Right lobe of liver (tissue), 6 donors: ENCODE data around the gene CALML5. TPM values are rescaled to one million over a fixed set of nuclear protein-coding genes. Genes with fewer than 3 reads are reported as not detected.

Source experiments
- ATAC-seq, 4 donors: fragments of 200-7000 bp; cut with Tn5 transposase; one replicate each; pipeline ENCODE4 v1.9.1; 2020; ENCODE audit warnings: mild to moderate bottlenecking in 4 of 4, moderate library complexity in 4 of 4
- DNase-seq, 3 donors: peaks; one replicate each; pipeline ENCODE4 v3.0.0-alpha.2; 2020
- H3K27ac ChIP-seq, 3 donors: fragments of 200-600 bp; one replicate each; pipeline ENCODE4 v1.8.0; 2022
- H3K27me3 ChIP-seq, 2 donors: fragments of 200-600 bp; one replicate each; pipeline ENCODE4 v1.8.0; 2022
- H3K36me3 ChIP-seq, 4 donors: fragments of 200-600 bp; sonication (generic) in 1 of 4; one replicate each; pipeline versions ENCODE4 v1.5.1 to v1.8.0; 2017 to 2022; ENCODE audit warnings: control low read depth in 1 of 4
- H3K4me1 ChIP-seq, 4 donors: fragments of 200-600 bp; sonication (generic) in 1 of 4; one replicate each; pipeline versions ENCODE4 v1.5.1 to v1.8.0; 2017 to 2022; ENCODE audit warnings: control low read depth in 1 of 4
- H3K4me3 ChIP-seq, 3 donors: fragments of 200-600 bp; one replicate each; pipeline ENCODE4 v1.8.0; 2022
- H3K9me3 ChIP-seq, 4 donors: fragments of 200-600 bp; sonication (generic) in 1 of 4; one replicate each; pipeline versions ENCODE4 v1.5.1 to v1.8.0; 2017 to 2022; ENCODE audit warnings: control low read depth in 1 of 4
- POLR2A ChIP-seq: fragments of 450-650 bp; IDR thresholded peaks from one replicate; pipeline ENCODE4 v1.6.1; 2017; ENCODE audit warnings: antibody characterized with exemption, mild to moderate bottlenecking
- WGBS: methylation state at CpG from one replicate; pipeline ENCODE4 v1.1.6; 2018; ENCODE audit warnings: low coverage, low lambda C conversion rate; ENCODE audit not compliant: insufficient coverage; ENCODE audit errors: missing lambda C conversion rate; 5-methylcytosine and 5-hydroxymethylcytosine counted together
- intact Hi-C, 2 donors: fragments of 100-400 bp; cut with DNase I; formaldehyde crosslinking; loops; one replicate each; pipeline versions ENCODE4 v1.11.2 to v1.14.1; 2022
- total RNA-seq, 6 experiments: library from RNA; depleted of rRNA in 2 of 6; stranded (reverse); fragments of >200 nt in 2 of 6; fragmentation: NEBNext Ultra II Directional in 3 of 6; extraction: Animal tissue kit (Norgen Biotek cat#: 25700) in 3 of 6; gene quantifications; one replicate each; pipeline versions ENCODE4 v1.1.0 to v1.2.4, GENCODE V29; 2016 to 2023
- TF ChIP-seq, protein P1 (sequence below), 4 donors: fragments of 200-600 bp in 3 of 4; fragments of 450-650 bp in 1 of 4; IDR thresholded peaks; one replicate each; pipeline versions ENCODE4 v1.5.1 to v1.8.0; 2016 to 2022; ENCODE audit warnings: antibody characterized with exemption in 4 of 4, mild to moderate bottlenecking in 2 of 4
- donor health status: DM: no; HTN: yes; CAD: no.
- donor health status: DM: no; HTN: no; CAD: no.
- donor health status: DM: no; HTN: no; CAD: no.
- donor health status: DM: no; HTN: yes; CAD: no.
- donor health status: DM: no; HTN: yes; CAD: no.

CALML5 gene
- total RNA-seq, 6 experiments from 2014 or later = not detected

DNA sequence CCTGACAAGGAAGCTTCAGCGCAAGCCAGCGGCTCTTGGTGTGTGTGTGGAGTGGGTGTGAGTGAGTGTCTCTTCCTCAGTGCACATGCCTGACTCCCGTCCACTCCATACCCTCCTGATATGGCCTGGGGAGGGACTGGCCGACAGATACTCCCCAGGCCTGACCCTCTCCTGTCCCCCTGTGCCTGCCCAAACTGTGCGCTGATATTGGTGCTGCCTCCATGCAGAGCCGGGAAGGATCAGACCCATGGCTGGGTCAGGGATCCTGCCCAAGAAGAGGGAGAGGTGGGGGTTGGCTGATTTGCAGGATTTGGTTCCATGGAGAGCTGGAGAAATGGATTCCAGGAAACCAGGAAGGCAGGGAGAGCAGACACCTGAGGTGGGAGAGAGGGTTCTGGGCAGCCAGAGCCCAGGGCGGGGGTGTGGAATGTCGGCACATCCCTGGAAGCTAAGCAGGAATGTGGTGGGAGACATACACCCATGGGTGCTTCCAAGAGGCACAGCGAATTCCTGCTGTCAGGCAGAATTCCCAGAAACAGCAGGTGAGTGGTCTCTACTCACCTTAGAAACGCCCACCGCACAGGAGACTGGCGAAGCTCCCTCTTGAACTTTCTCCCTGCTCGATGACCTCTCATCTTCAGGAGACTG, 6.3 kb downstream of the CALML5 start:
- Histone ChIP-seq H3K27ac (no peak overlapping the region), H3K4me1 (no peaks in the 10 kb centered on the region), H3K4me3 (no peak overlapping the region), H3K27me3 (no peaks in the 10 kb centered on the region), H3K36me3 (no peaks in the 10 kb centered on the region), H3K9me3 (no peaks in the 10 kb centered on the region)
- peak in 1 of 3 donors; percentile 29 for DNase-seq
- no peak for ATAC-seq
- WGBS = 81% methylated on average over 3 of the region's 13 CpGs
- intact Hi-C loops = no loop called here
- TF ChIP-seq, protein P1, sequence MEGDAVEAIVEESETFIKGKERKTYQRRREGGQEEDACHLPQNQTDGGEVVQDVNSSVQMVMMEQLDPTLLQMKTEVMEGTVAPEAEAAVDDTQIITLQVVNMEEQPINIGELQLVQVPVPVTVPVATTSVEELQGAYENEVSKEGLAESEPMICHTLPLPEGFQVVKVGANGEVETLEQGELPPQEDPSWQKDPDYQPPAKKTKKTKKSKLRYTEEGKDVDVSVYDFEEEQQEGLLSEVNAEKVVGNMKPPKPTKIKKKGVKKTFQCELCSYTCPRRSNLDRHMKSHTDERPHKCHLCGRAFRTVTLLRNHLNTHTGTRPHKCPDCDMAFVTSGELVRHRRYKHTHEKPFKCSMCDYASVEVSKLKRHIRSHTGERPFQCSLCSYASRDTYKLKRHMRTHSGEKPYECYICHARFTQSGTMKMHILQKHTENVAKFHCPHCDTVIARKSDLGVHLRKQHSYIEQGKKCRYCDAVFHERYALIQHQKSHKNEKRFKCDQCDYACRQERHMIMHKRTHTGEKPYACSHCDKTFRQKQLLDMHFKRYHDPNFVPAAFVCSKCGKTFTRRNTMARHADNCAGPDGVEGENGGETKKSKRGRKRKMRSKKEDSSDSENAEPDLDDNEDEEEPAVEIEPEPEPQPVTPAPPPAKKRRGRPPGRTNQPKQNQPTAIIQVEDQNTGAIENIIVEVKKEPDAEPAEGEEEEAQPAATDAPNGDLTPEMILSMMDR (IDR thresholded peaks at IDR 0.05) = no peak
- no peak for TF ChIP-seq POLR2A

DNA sequence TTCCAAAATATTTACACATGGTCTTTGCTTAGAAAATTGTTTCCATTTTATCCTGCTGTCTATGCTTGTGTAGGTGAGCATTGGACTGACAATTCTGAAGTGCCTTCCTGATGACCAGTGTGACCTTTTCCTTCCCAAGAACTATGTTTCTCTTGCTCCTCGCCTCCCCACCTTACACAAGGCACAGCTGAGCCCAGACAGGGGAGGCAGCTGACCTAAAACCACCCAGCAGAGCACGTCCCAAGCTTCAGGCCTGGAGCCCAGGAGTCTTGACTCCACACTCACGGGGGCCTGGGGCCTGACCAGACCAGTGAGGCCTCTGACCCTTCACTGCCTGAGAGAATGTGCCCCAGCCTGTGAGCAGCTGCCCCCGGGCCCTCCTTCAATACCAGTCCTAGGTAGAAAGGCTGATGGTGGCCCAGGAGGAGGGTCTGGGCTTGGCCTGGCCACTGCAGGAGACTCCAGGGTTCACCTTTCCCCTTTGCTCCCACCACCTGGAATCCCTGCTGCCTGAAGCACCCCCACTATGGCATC, 7.0 kb downstream of the CALML5 start:
- WGBS = 100% methylated on average over 2 of the region's 4 CpGs
- Histone ChIP-seq H3K27me3 (no peaks in the 10 kb centered on the region), H3K9me3 (no peaks in the 10 kb centered on the region), H3K4me3 (no peak overlapping the region), H3K36me3 (no peaks in the 10 kb centered on the region), H3K4me1 (no peaks in the 10 kb centered on the region), H3K27ac (no peak overlapping the region)
- no peak for ATAC-seq
- no peak for TF ChIP-seq POLR2A
- TF ChIP-seq, protein P1 (IDR thresholded peaks at IDR 0.05) = no peak
- intact Hi-C loops = no loop called here
- DNase-seq = peak in 1 of 3 donors; percentile 42

- Histone ChIP-seq H3K27ac (no peak overlapping the region), H3K36me3 (no peaks in the 10 kb centered on the region), H3K4me3 (no peak overlapping the region), H3K9me3 (no peaks in the 10 kb centered on the region), H3K27me3 (no peaks in the 10 kb centered on the region), H3K4me1 (no peaks in the 10 kb centered on the region)
- TF ChIP-seq, protein P1 (IDR thresholded peaks at IDR 0.05) = no peak
- no peak for TF ChIP-seq POLR2A
- 100% methylated on average over 2 of the region's 7 CpGs for WGBS
- intact Hi-C loops = no loop called here
- DNase-seq (no peak), ATAC-seq (no peak)
Observed at GRCh38 chr10:5491477-5491876, 7.9 kb downstream of the CALML5 start.

DNA sequence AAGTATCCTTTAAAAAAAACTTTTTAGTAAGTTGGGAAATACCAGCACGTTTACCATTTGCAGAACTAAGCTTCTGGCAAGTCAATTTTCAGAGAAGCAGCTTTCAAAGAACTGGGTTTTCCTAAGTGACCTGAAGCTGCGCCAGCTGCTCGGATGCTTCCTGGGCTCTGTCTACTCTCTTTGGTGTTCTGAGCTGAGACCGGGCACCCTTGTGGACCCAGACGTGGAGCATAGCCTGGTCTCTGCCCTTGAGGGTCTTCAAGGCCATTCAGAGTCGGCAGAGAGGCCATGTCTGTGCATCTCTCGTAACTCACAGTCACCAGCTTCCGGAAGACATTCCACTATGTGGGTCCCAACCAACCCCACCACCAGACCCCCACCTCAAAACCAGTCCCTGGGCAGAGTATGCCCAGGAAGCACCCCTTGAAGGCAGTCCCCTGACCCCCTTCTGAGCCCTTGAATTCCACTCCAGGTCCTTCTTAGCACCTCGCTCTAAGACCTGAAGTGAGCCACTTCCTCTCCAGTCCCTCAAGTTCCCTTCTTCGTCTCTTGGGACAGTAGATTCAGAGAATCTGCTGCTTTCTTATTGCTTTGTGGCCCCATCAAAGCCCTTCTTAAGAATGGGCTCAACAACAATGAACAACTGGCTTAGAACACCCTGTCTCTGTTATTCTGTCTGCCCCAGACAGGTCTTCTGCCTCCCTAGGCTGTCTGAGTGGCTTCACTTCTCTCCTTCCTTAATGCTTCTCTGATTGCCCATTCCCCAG, 8.5 kb downstream of the CALML5 start:
- no peaks in the 10 kb centered on the region for H3K4me1 ChIP-seq
- ATAC-seq (no peak), DNase-seq (no peak)
- no peak overlapping the region for H3K27ac ChIP-seq
- intact Hi-C loops = no loop called here
- no peaks in the 10 kb centered on the region for H3K9me3 ChIP-seq
- no peaks in the 10 kb centered on the region for H3K36me3 ChIP-seq
- H3K4me3 ChIP-seq = no peak overlapping the region
- H3K27me3 ChIP-seq = no peaks in the 10 kb centered on the region
- no peak for TF ChIP-seq POLR2A
- TF ChIP-seq, protein P1 (IDR thresholded peaks at IDR 0.05) = no peak
- WGBS = 76% methylated on average over 6 of the region's 10 CpGs
